Measurements from ENCODE around the gene SPRR2F.

- TF ChIP-seq CTCF (IDR thresholded peaks at IDR 0.05 in 2 of 3, conservative IDR thresholded peaks at IDR 0.05 in 1 of 3; ENCODE audit: control insufficient read depth in 2 of 3, extremely low read depth in 1 of 3, insufficient read depth in 1 of 3, low read depth in 3 of 3, low read length in 3 of 3) (no peak), HDGF (IDR thresholded peaks at IDR 0.05) (no peak), PAX5 (IDR thresholded peaks at IDR 0.05; ENCODE audit: borderline replicate concordance, low read depth, low read length) (no peak), SP1 (IDR thresholded peaks at IDR 0.05; ENCODE audit: low read depth, low read length) (no peak), BRCA1 (IDR thresholded peaks at IDR 0.05; ENCODE audit: low read depth, low read length) (no peak), EP300 (IDR thresholded peaks at IDR 0.05; ENCODE audit: borderline replicate concordance in 1 of 2, control insufficient read depth in 1 of 2, low read depth in 2 of 2, low read length in 2 of 2) (no peak), EZH2 (IDR thresholded peaks at IDR 0.05; ENCODE audit: borderline replicate concordance, control insufficient read depth, low read depth, low read length) (no peak), FOXM1 (IDR thresholded peaks at IDR 0.05; ENCODE audit: low read depth, low read length) (no peak)
- TF ChIP-seq, protein P1, sequence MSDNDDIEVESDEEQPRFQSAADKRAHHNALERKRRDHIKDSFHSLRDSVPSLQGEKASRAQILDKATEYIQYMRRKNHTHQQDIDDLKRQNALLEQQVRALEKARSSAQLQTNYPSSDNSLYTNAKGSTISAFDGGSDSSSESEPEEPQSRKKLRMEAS (IDR thresholded peaks at IDR 0.05; ENCODE audit: low read depth, low read length) = no peak
Observed at GRCh38 chr1:153072806-153073726, 40.2 kb downstream of the SPRR2F start.

All from GM12878 (cell line).